Thyroid gland (tissue), 4 donors: ENCODE measurements around the gene INTU.

Source experiments
- POLR2A ChIP-seq, 2 donors: fragments of 450-650 bp; IDR thresholded peaks; one replicate each; pipeline ENCODE4 v1.6.1; 2017; ENCODE audit warnings: antibody characterized with exemption in 2 of 2, mild to moderate bottlenecking in 2 of 2, moderate library complexity in 1 of 2
- TF ChIP-seq, protein P1 (sequence below), 6 experiments: fragments of 200-600 bp in 3 of 6; fragments of 450-650 bp in 3 of 6; sonication (generic) in 3 of 6; IDR thresholded peaks; one replicate each; pipeline ENCODE4 v1.5.1; 2016 to 2019; ENCODE audit warnings: antibody characterized with exemption in 6 of 6, mild to moderate bottlenecking in 2 of 6, inconsistent platforms in 1 of 6, moderate library complexity in 1 of 6

DNA sequence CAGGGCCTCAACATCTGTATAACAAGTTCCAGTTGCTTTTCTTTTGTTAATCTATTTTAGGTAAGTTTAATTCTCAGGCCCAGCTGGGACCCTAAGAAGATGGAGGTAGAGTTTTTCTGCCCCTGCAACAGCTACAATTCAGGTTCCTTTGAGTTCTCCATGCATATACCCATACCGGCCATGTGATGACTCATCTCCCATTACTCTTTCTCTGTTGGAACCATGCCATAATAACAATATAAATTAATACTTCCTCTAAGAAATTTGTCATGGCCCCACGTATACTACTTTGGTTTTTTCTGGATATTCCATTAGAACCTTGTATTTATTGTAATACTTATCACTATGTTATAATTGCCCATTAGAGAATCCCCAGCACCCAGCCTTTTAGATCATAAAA is 1.3 kb upstream of the INTU start:
- TF ChIP-seq, protein P1, sequence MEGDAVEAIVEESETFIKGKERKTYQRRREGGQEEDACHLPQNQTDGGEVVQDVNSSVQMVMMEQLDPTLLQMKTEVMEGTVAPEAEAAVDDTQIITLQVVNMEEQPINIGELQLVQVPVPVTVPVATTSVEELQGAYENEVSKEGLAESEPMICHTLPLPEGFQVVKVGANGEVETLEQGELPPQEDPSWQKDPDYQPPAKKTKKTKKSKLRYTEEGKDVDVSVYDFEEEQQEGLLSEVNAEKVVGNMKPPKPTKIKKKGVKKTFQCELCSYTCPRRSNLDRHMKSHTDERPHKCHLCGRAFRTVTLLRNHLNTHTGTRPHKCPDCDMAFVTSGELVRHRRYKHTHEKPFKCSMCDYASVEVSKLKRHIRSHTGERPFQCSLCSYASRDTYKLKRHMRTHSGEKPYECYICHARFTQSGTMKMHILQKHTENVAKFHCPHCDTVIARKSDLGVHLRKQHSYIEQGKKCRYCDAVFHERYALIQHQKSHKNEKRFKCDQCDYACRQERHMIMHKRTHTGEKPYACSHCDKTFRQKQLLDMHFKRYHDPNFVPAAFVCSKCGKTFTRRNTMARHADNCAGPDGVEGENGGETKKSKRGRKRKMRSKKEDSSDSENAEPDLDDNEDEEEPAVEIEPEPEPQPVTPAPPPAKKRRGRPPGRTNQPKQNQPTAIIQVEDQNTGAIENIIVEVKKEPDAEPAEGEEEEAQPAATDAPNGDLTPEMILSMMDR (IDR thresholded peaks at IDR 0.05): no peak
- TF ChIP-seq POLR2A (IDR thresholded peaks at IDR 0.05): no peak
